ENCODE measurements around the gene TSPAN9.

TSPAN9 gene

GRCh38 chr12:3257411-3257810 lies 180.2 kb downstream of the TSPAN9 start:
- no peak for DNase-seq

GRCh38 chr12:3259973-3260372 lies 182.8 kb downstream of the TSPAN9 start:
- no peak for DNase-seq

- DNase-seq = no peak
Observed at GRCh38 chr12:3261782-3262359, 184.7 kb downstream of the TSPAN9 start.

- DNase-seq = no peak
Observed at GRCh38 chr12:3262470-3262869, 185.3 kb downstream of the TSPAN9 start.

GRCh38 chr12:3263282-3263681 lies 186.1 kb downstream of the TSPAN9 start:
- DNase-seq = no peak

GRCh38 chr12:3263939-3264922 lies 187.1 kb downstream of the TSPAN9 start:
- no peak for DNase-seq

GRCh38 chr12:3265406-3265805 lies 188.2 kb downstream of the TSPAN9 start:
- no peak for DNase-seq

GRCh38 chr12:3266638-3267037 lies 189.5 kb downstream of the TSPAN9 start:
- no peak for DNase-seq

- no peak for DNase-seq
Observed at GRCh38 chr12:3267690-3268089, 190.5 kb downstream of the TSPAN9 start.

GRCh38 chr12:3269594-3269993 lies 192.4 kb downstream of the TSPAN9 start:
- no peak for DNase-seq

GRCh38 chr12:3271146-3271545 lies 194.0 kb downstream of the TSPAN9 start:
- DNase-seq = no peak

- no peak for DNase-seq
Observed at GRCh38 chr12:3271639-3272038, 194.5 kb downstream of the TSPAN9 start.

GRCh38 chr12:3272958-3273357 lies 195.8 kb downstream of the TSPAN9 start:
- no peak for DNase-seq

- DNase-seq = no peak
Observed at GRCh38 chr12:3273409-3273853, 196.3 kb downstream of the TSPAN9 start.

GRCh38 chr12:3274664-3275063 lies 197.5 kb downstream of the TSPAN9 start:
- DNase-seq = no peak

- peak; percentile 15 to 54 (median 50) for DNase-seq
Observed at GRCh38 chr12:3275171-3276041, 198.2 kb downstream of the TSPAN9 start.

GRCh38 chr12:3276226-3276625 lies 199.0 kb downstream of the TSPAN9 start:
- no peak for DNase-seq

- DNase-seq = no peak
Observed at GRCh38 chr12:3277306-3277943, 200.2 kb downstream of the TSPAN9 start.

- no peak for DNase-seq
Observed at GRCh38 chr12:3278681-3279414, 201.7 kb downstream of the TSPAN9 start.

GRCh38 chr12:3279415-3279780 lies 202.2 kb downstream of the TSPAN9 start:
- no peak for DNase-seq

GRCh38 chr12:3279832-3280231 lies 202.7 kb downstream of the TSPAN9 start:
- no peak for DNase-seq

GRCh38 chr12:3280967-3281366 lies 203.8 kb downstream of the TSPAN9 start:
- no peak for DNase-seq

All from T-helper 2 cell (primary cell).